ENCODE measurements around the gene ANKMY1. TPM values are rescaled to one million over a fixed set of nuclear protein-coding genes. Genes with fewer than 3 reads are reported as not detected.

Gene ANKMY1
- total RNA-seq, 6 experiments from 2014 or later = 6.6 to 11.0 (median 9.0) TPM

DNA sequence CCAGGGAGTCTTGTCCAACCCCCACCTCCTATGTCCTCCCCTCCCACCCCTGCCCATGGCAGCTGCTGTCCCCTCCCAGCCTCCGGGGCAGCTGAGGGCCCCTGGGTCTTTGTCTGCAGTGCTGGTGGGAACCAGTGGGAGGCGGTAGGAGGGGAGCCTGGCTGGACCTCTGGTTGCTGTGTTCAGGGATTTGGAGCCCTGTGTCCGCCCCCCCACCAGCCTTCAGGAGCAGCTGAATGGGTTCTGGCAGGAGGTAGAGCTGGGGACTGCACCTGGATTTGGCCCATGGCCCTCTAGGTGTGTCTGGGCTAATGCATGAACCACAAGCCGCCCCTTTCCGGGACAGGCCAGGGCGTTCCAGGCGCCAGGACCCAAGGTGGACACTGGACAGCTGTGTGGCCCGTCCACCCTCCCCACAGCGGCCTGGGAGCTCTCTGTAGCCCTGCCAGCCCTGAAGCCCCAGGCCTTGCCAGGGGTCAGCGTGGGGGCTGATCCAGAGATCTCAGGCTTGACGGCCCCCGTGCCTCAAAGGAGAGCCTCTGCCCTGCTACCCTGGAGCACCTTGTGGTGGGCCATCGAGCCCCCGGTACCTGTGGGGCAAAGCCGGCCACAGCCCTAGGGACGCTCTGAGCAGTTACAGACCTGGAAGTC is 96.9 kb downstream of the ANKMY1 start:
- Histone ChIP-seq H3K27me3 (no peaks in the 10 kb centered on the region), H3K27ac (no peak overlapping the region), H3K4me1 (no peaks in the 10 kb centered on the region), H3K36me3 (no peaks in the 10 kb centered on the region), H3K4me3 (no peak overlapping the region), H3K9me3 (no peaks in the 10 kb centered on the region)
- ATAC-seq (no peak), DNase-seq (peak in 2 of 3 donors; percentile 43 to 46)
- TF ChIP-seq, protein P1, sequence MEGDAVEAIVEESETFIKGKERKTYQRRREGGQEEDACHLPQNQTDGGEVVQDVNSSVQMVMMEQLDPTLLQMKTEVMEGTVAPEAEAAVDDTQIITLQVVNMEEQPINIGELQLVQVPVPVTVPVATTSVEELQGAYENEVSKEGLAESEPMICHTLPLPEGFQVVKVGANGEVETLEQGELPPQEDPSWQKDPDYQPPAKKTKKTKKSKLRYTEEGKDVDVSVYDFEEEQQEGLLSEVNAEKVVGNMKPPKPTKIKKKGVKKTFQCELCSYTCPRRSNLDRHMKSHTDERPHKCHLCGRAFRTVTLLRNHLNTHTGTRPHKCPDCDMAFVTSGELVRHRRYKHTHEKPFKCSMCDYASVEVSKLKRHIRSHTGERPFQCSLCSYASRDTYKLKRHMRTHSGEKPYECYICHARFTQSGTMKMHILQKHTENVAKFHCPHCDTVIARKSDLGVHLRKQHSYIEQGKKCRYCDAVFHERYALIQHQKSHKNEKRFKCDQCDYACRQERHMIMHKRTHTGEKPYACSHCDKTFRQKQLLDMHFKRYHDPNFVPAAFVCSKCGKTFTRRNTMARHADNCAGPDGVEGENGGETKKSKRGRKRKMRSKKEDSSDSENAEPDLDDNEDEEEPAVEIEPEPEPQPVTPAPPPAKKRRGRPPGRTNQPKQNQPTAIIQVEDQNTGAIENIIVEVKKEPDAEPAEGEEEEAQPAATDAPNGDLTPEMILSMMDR (IDR thresholded peaks at IDR 0.05) = no peak
- no peak for TF ChIP-seq POLR2A (IDR thresholded peaks at IDR 0.05)
- intact Hi-C loops (cut with DNase I) = no loop called here
- no CpG with 5 or more reads among the region's 16 CpGs for WGBS (ENCODE audit: insufficient coverage, low coverage, low lambda C conversion rate, missing lambda C conversion rate)

GRCh38 chr2:240460253-240460711 is 97.5 kb downstream of the ANKMY1 start:
- no peaks in the 10 kb centered on the region for H3K36me3 ChIP-seq
- DNase-seq (peak; percentile 13 to 50 (median 41)), ATAC-seq (no peak)
- WGBS (ENCODE audit: insufficient coverage, low coverage, low lambda C conversion rate, missing lambda C conversion rate) = 94% methylated on average over 5 of the region's 16 CpGs
- intact Hi-C loops (cut with DNase I) = no loop called here
- H3K27ac ChIP-seq = no peak overlapping the region
- no peak overlapping the region for H3K4me3 ChIP-seq
- TF ChIP-seq, protein P1 (IDR thresholded peaks at IDR 0.05) = no peak
- TF ChIP-seq POLR2A (IDR thresholded peaks at IDR 0.05) = no peak
- H3K4me1 ChIP-seq = no peaks in the 10 kb centered on the region
- no peaks in the 10 kb centered on the region for H3K9me3 ChIP-seq
- no peaks in the 10 kb centered on the region for H3K27me3 ChIP-seq

- peak; percentile 20 to 45 (median 45) for DNase-seq
- intact Hi-C loops (cut with DNase I) = no loop called here
- no peak overlapping the region for H3K27ac ChIP-seq
- H3K9me3 ChIP-seq = no peaks in the 10 kb centered on the region
- WGBS (ENCODE audit: insufficient coverage, low coverage, low lambda C conversion rate, missing lambda C conversion rate) = 60% methylated on average over 4 of the region's 23 CpGs
- no peak overlapping the region for H3K4me3 ChIP-seq
- no peaks in the 10 kb centered on the region for H3K27me3 ChIP-seq
- ATAC-seq = peak in 2 of 4 donors; percentile 12 to 14
- no peaks in the 10 kb centered on the region for H3K36me3 ChIP-seq
- TF ChIP-seq, protein P1 (IDR thresholded peaks at IDR 0.05) = no peak
- no peak for TF ChIP-seq POLR2A (IDR thresholded peaks at IDR 0.05)
- no peaks in the 10 kb centered on the region for H3K4me1 ChIP-seq
Measured at GRCh38 chr2:240459401-240460252, 98.2 kb downstream of the ANKMY1 start.

DNA sequence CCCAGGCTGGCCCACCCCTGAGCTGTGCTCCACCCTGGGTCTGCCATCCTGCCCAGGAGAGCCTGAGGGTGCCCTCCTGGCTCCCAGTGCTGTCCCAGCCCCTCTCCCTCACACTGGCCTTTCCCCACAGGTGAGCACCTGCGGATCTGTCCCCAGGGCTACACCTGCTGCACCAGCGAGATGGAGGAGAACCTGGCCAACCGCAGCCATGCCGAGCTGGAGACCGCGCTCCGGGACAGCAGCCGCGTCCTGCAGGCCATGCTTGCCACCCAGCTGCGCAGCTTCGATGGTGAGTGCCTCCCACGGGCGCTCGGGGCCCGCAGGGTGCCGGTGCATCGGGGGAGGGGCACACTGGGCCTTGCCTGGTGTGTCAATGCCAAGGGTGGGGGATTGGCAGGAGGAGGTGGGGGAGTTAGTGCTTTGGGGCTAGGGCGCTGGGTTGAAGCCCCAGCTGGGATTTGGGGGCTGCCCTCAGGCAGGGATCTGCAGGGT is 98.8 kb downstream of the ANKMY1 start:
- H3K9me3 ChIP-seq = no peaks in the 10 kb centered on the region
- H3K4me3 ChIP-seq = no peak overlapping the region
- H3K27ac ChIP-seq = no peak overlapping the region
- intact Hi-C loops (cut with DNase I) = no loop called here
- H3K4me1 ChIP-seq = no peaks in the 10 kb centered on the region
- H3K27me3 ChIP-seq = no peaks in the 10 kb centered on the region
- TF ChIP-seq, protein P1 (IDR thresholded peaks at IDR 0.05) = no peak
- no peak for TF ChIP-seq POLR2A (IDR thresholded peaks at IDR 0.05)
- no peaks in the 10 kb centered on the region for H3K36me3 ChIP-seq
- WGBS (ENCODE audit: insufficient coverage, low coverage, low lambda C conversion rate, missing lambda C conversion rate) = 80% methylated on average over 2 of the region's 18 CpGs
- peak in 1 of 3 donors; percentile 17 for DNase-seq
- no peak for ATAC-seq
